ENCODE results near the gene SPINT1. TPM values are rescaled to one million over a fixed set of nuclear protein-coding genes. Genes with fewer than 3 reads are reported as not detected.
A peak's percentile ranks its signal among the peaks of the same experiment; 100 is the strongest.

Gene SPINT1
- total RNA-seq, 1 experiment from 2014 or later, result 177 TPM

DNA sequence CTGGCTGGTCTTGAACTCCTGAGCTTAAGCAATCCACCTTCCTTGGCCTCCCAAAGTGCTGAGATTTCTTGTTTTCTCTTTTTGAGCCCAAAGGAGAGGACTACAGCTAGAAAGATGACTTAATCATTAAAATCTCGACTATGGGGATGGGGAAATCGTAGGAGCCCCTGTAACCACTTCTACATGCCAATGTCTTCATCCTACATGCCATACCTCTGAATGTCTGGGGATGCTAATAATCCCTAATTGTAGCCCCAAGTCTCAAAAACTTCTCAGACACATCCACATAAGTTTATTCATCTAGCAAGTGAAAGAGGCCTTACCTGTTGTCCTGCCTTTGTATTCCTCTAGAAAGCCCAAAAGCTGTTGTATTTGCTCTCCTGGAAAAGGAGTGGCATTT is 33.8 kb downstream of the SPINT1 start:
- intact Hi-C loops (cut with micrococcal nuclease), result loop anchor here (2.0 kb wide), 1 partner anchor 15 kb away; no protein-coding TSS in a partner anchor
- Histone ChIP-seq H3K27ac (ENCODE audit: low read length) (no peak overlapping the region), H3K4me1 (ENCODE audit: insufficient read depth, low read length) (peaks cover 27% of the 10 kb centered on the region), H3F3A (ENCODE audit: low read length, unreplicated experiment) (no peaks in the 10 kb centered on the region), H2AFZ (ENCODE audit: low read length) (no peak overlapping the region), H3K9ac (ENCODE audit: low read length) (no peak overlapping the region), H3K36me3 (ENCODE audit: low read depth, low read length) (0 out of 2 replicates have a peak, but pooled peaks cover 2% of the 10 kb centered on the region), H3K4me2 (ENCODE audit: low read length) (no peak overlapping the region), H3K79me2 (ENCODE audit: low read length) (peaks cover 11% of the 10 kb centered on the region), H4K20me1 (ENCODE audit: low read length) (peaks cover 3% of the 10 kb centered on the region; the same call in 1 of the 2 replicates), H3K9me2 (replicated peaks; ENCODE audit: low read length) (no peaks in the 10 kb centered on the region), H3K4me3 (ENCODE audit: low read length) (no peak overlapping the region), H3K27me3 (ENCODE audit: low read length) (no peaks in the 10 kb centered on the region), H3K9me3 (ENCODE audit: low read length) (no peaks in the 10 kb centered on the region)
- no TSS peak for BruUV-seq (replicated peaks)
- ChIA-PET POLR2A (ENCODE audit: unreplicated experiment) (no interaction called here), CTCF (no interaction called here)
- ATAC-seq, result no peak
- TF ChIP-seq EZH2phosphoT487 (IDR thresholded peaks at IDR 0.05; ENCODE audit: borderline replicate concordance, low read length), result no peak
- TF ChIP-seq, protein P1, sequence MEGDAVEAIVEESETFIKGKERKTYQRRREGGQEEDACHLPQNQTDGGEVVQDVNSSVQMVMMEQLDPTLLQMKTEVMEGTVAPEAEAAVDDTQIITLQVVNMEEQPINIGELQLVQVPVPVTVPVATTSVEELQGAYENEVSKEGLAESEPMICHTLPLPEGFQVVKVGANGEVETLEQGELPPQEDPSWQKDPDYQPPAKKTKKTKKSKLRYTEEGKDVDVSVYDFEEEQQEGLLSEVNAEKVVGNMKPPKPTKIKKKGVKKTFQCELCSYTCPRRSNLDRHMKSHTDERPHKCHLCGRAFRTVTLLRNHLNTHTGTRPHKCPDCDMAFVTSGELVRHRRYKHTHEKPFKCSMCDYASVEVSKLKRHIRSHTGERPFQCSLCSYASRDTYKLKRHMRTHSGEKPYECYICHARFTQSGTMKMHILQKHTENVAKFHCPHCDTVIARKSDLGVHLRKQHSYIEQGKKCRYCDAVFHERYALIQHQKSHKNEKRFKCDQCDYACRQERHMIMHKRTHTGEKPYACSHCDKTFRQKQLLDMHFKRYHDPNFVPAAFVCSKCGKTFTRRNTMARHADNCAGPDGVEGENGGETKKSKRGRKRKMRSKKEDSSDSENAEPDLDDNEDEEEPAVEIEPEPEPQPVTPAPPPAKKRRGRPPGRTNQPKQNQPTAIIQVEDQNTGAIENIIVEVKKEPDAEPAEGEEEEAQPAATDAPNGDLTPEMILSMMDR (conservative IDR thresholded peaks at IDR 0.05; ENCODE audit: low read depth, low read length), result no peak
- no peak for TF ChIP-seq EZH2 (IDR thresholded peaks at IDR 0.05; ENCODE audit: low read length, unreplicated experiment)
- DNase-seq, result no peak

GRCh38 chr15:40878785-40879184 is 34.9 kb downstream of the SPINT1 start:
- DNase-seq (peak; percentile 88), ATAC-seq (peak; percentile 77)
- TF ChIP-seq EZH2phosphoT487 (IDR thresholded peaks at IDR 0.05; ENCODE audit: borderline replicate concordance, low read length) (no peak), EZH2 (IDR thresholded peaks at IDR 0.05; ENCODE audit: low read length, unreplicated experiment) (no peak)
- TF ChIP-seq, protein P1 (conservative IDR thresholded peaks at IDR 0.05; ENCODE audit: low read depth, low read length), result no peak
- Histone ChIP-seq H3K36me3 (ENCODE audit: low read depth, low read length) (no peaks in the 10 kb centered on the region), H3K4me3 (ENCODE audit: low read length) (no peak overlapping the region), H3K79me2 (ENCODE audit: low read length) (0 out of 2 replicates have a peak, but pooled peaks cover under 1% of the 10 kb centered on the region), H3K9ac (ENCODE audit: low read length) (peak overlapping the region; percentile 21; the same call in 1 of the 2 replicates), H3F3A (ENCODE audit: low read length, unreplicated experiment) (no peaks in the 10 kb centered on the region), H3K4me1 (ENCODE audit: insufficient read depth, low read length) (peaks cover 20% of the 10 kb centered on the region), H2AFZ (ENCODE audit: low read length) (no peak overlapping the region), H3K27ac (ENCODE audit: low read length) (peak overlapping the region; percentile 61), H3K9me2 (replicated peaks; ENCODE audit: low read length) (no peaks in the 10 kb centered on the region), H4K20me1 (ENCODE audit: low read length) (no peaks in the 10 kb centered on the region), H3K27me3 (ENCODE audit: low read length) (no peaks in the 10 kb centered on the region), H3K4me2 (ENCODE audit: low read length) (peak overlapping the region; percentile 45), H3K9me3 (ENCODE audit: low read length) (no peaks in the 10 kb centered on the region)
- POLR2A ChIA-PET (ENCODE audit: unreplicated experiment), result no interaction called here
- CTCF ChIA-PET, result interaction anchor here (0.6 to 1.6 kb wide), 10 partner anchors 13 to 458 kb away, joined by 3 to 9 read pairs (median 4); partner anchors contain the start of gene VPS18
- BruUV-seq (replicated peaks), result no TSS peak
- intact Hi-C loops (cut with micrococcal nuclease), result loop anchor here (2.0 kb wide), 1 partner anchor 14 kb away; no protein-coding TSS in a partner anchor

GRCh38 chr15:40879609-40880008 is 35.8 kb downstream of the SPINT1 start:
- H2AFZ ChIP-seq (ENCODE audit: low read length), result no peak overlapping the region

More at GRCh38 chr15:40879609-40880008, 35.8 kb downstream of the SPINT1 start:
- TF ChIP-seq EZH2 (IDR thresholded peaks at IDR 0.05; ENCODE audit: low read length, unreplicated experiment), result no peak
- TF ChIP-seq EZH2phosphoT487 (IDR thresholded peaks at IDR 0.05; ENCODE audit: borderline replicate concordance, low read length), result no peak
- TF ChIP-seq, protein P1 (conservative IDR thresholded peaks at IDR 0.05; ENCODE audit: low read depth, low read length), result no peak
- H3K9me3 ChIP-seq (ENCODE audit: low read length), result no peaks in the 10 kb centered on the region
- DNase-seq (no peak), ATAC-seq (no peak; the same call in 1 of the 2 replicates)
- CTCF ChIA-PET, result interaction anchor here (1.2 to 1.6 kb wide), 3 partner anchors 12 to 22 kb away, joined by 4 to 9 read pairs (median 6); partner anchors contain the start of gene VPS18
- no peak overlapping the region for H3K4me2 ChIP-seq (ENCODE audit: low read length)
- peak overlapping the region; percentile 61 for H3K27ac ChIP-seq (ENCODE audit: low read length)
- intact Hi-C loops (cut with micrococcal nuclease), result loop anchor here (2.0 kb wide), 1 partner anchor 13 kb away; no protein-coding TSS in a partner anchor
- no peaks in the 10 kb centered on the region for H3K36me3 ChIP-seq (ENCODE audit: low read depth, low read length)
- H3K4me3 ChIP-seq (ENCODE audit: low read length), result no peak overlapping the region
- H3K9ac ChIP-seq (ENCODE audit: low read length), result no peak overlapping the region
- no peaks in the 10 kb centered on the region for H3K79me2 ChIP-seq (ENCODE audit: low read length)
- H3K4me1 ChIP-seq (ENCODE audit: insufficient read depth, low read length), result peaks cover 15% of the 10 kb centered on the region
- POLR2A ChIA-PET (ENCODE audit: unreplicated experiment), result no interaction called here
- H3K9me2 ChIP-seq (replicated peaks; ENCODE audit: low read length), result no peaks in the 10 kb centered on the region
- no peaks in the 10 kb centered on the region for H3K27me3 ChIP-seq (ENCODE audit: low read length)
- H3F3A ChIP-seq (ENCODE audit: low read length, unreplicated experiment), result no peaks in the 10 kb centered on the region
- H4K20me1 ChIP-seq (ENCODE audit: low read length), result no peaks in the 10 kb centered on the region
- BruUV-seq (replicated peaks), result no TSS peak
